HEK293T (cell line): Measurements from ENCODE around the gene HMGN3.
"Not testable (repeated sequence)": the region's sequence is repeated elsewhere in the genome, so short reads cannot be mapped to it uniquely, and the experiment has no call there.

ENCODE experiments used
- ARNT ChIP-seq: fragments of 450-650 bp; IDR thresholded peaks from 2 replicates; pipeline ENCODE4 v1.6.1; 2017; ENCODE audit warnings: mild to moderate bottlenecking
- BHLHE40 ChIP-seq: fragments of 450-650 bp; IDR thresholded peaks from 2 replicates; pipeline ENCODE4 v1.6.1; 2016; ENCODE audit warnings: mild to moderate bottlenecking, moderate library complexity, borderline replicate concordance
- CTBP1 ChIP-seq: fragments of 450-650 bp; IDR thresholded peaks from 2 replicates; pipeline ENCODE4 v1.6.1; 2016; ENCODE audit warnings: borderline replicate concordance
- FOXA1 ChIP-seq: fragments of 450-650 bp; IDR thresholded peaks from 2 replicates; pipeline ENCODE4 v1.6.1; 2016; ENCODE audit warnings: mild to moderate bottlenecking
- FOXK2 ChIP-seq: fragments of 450-650 bp; IDR thresholded peaks from 2 replicates; pipeline ENCODE4 v1.6.1; 2016; ENCODE audit warnings: mild to moderate bottlenecking
- HDGF ChIP-seq: fragments of 450-650 bp; IDR thresholded peaks from 2 replicates; pipeline ENCODE4 v1.6.1; 2017; ENCODE audit warnings: antibody characterized with exemption, borderline replicate concordance
- NFRKB ChIP-seq: fragments of 450-650 bp; IDR thresholded peaks from 2 replicates; pipeline ENCODE4 v1.6.1; 2016; ENCODE audit warnings: mild to moderate bottlenecking, moderate library complexity
- PKNOX1 ChIP-seq: fragments of 450-650 bp; IDR thresholded peaks from 2 replicates; pipeline ENCODE4 v1.6.1; 2016
- SP1 ChIP-seq: fragments of 450-650 bp; IDR thresholded peaks from 2 replicates; pipeline ENCODE4 v1.6.1; 2017
- SUZ12 ChIP-seq: fragments of 450-650 bp; IDR thresholded peaks from 2 replicates; pipeline ENCODE4 v1.6.1; 2016; ENCODE audit warnings: mild to moderate bottlenecking
- ZNF384 ChIP-seq: fragments of 450-650 bp; IDR thresholded peaks from 2 replicates; pipeline ENCODE4 v1.6.1; 2016

- not testable (repeated sequence) for TF ChIP-seq SP1, FOXA1, ZNF384, FOXK2, BHLHE40, NFRKB, SUZ12, ARNT, HDGF, PKNOX1, CTBP1
These were observed 20.6 kb upstream of the HMGN3 start for GRCh38 chr6:79255086-79255485.
